SK-N-SH treated with all-trans-retinoic acid at 6 μM for 48 hours (cell line): ENCODE data around the gene ZACN.

ENCODE experiments used
- ATAC-seq: fragments of 200-7000 bp; cut with Tn5 transposase; 3 replicates; pipeline ENCODE4 v1.9.1; 2020; ENCODE audit warnings: mild to moderate bottlenecking, moderate library complexity
- ARNTL ChIP-seq: fragments of 450-650 bp; formaldehyde crosslinking; IDR thresholded peaks from 2 replicates; pipeline ENCODE4 v1.5.0; 2020; ENCODE audit warnings: low read depth, mild to moderate bottlenecking, moderate library complexity, borderline replicate concordance
- BACH2 ChIP-seq: fragments of 250-450 bp; sonication (Bioruptor Pico); IDR thresholded peaks from 2 replicates; pipeline ENCODE4 v1.9.0; 2021; ENCODE audit warnings: mild to moderate bottlenecking, borderline replicate concordance
- CSDC2 ChIP-seq: fragments of 250-450 bp; sonication (Bioruptor Pico); IDR thresholded peaks from 2 replicates; pipeline ENCODE4 v1.5.0; 2020; ENCODE audit warnings: mild to moderate bottlenecking, moderate library complexity
- CSRNP3 ChIP-seq: fragments of 250-450 bp; sonication (Bioruptor Pico); IDR thresholded peaks from 2 replicates; pipeline ENCODE4 v1.5.1; 2021; ENCODE audit warnings: mild to moderate bottlenecking, moderate library complexity
- ESRRG ChIP-seq: fragments of 250-450 bp; sonication (Bioruptor Pico); IDR thresholded peaks from 2 replicates; pipeline ENCODE4 v1.6.1; 2021; ENCODE audit warnings: mild to moderate bottlenecking
- GLIS3 ChIP-seq: fragments of 250-450 bp; sonication (Bioruptor Pico); IDR thresholded peaks from 2 replicates; pipeline ENCODE4 v1.5.0; 2020; ENCODE audit warnings: mild to moderate bottlenecking, moderate library complexity
- ISL1 ChIP-seq: fragments of 250-450 bp; sonication (Bioruptor Pico); IDR thresholded peaks from 2 replicates; pipeline ENCODE4 v2.1.2; 2022; ENCODE audit warnings: mild to moderate bottlenecking, moderate library complexity
- OSR1 ChIP-seq: fragments of 250-450 bp; sonication (Bioruptor Pico); IDR thresholded peaks from 2 replicates; pipeline ENCODE4 v1.8.0; 2022; ENCODE audit warnings: moderate library complexity, mild to moderate bottlenecking, inconsistent platforms
- PPARA ChIP-seq: fragments of 250-450 bp; sonication (Bioruptor Pico); IDR thresholded peaks from 2 replicates; pipeline ENCODE4 v1.5.0; 2020; ENCODE audit warnings: mild to moderate bottlenecking, borderline replicate concordance
- RARB ChIP-seq: fragments of 250-450 bp; sonication (Bioruptor Pico); IDR thresholded peaks from 2 replicates; pipeline ENCODE4 v1.8.0; 2021; ENCODE audit warnings: mild to moderate bottlenecking, moderate library complexity
- SNAI2 ChIP-seq: fragments of 250-450 bp; sonication (Bioruptor Pico); IDR thresholded peaks from 2 replicates; pipeline ENCODE4 v1.5.0; 2020; ENCODE audit warnings: mild to moderate bottlenecking, moderate library complexity
- TCF4 ChIP-seq: fragments of 250-450 bp; sonication (Bioruptor Pico); IDR thresholded peaks from 2 replicates; pipeline ENCODE4 v1.8.0; 2021; ENCODE audit warnings: mild to moderate bottlenecking, moderate library complexity, borderline replicate concordance
- TOX ChIP-seq: fragments of 250-450 bp; sonication (Bioruptor Pico); IDR thresholded peaks from 2 replicates; pipeline ENCODE4 v1.8.0; 2021; ENCODE audit warnings: mild to moderate bottlenecking, moderate library complexity, borderline replicate concordance
- ZC3H10 ChIP-seq: fragments of 250-450 bp; sonication (Bioruptor Pico); IDR thresholded peaks from 2 replicates; pipeline ENCODE4 v1.5.1; 2021; ENCODE audit warnings: mild to moderate bottlenecking, moderate library complexity
- ZFP3 ChIP-seq: fragments of 250-450 bp; sonication (Bioruptor Pico); IDR thresholded peaks from 2 replicates; pipeline ENCODE4 v1.5.0; 2020; ENCODE audit warnings: mild to moderate bottlenecking, moderate library complexity
- ZFP30 ChIP-seq: fragments of 450-650 bp; formaldehyde crosslinking; IDR thresholded peaks from 2 replicates; pipeline ENCODE4 v1.5.0; 2022; ENCODE audit warnings: mild to moderate bottlenecking, moderate library complexity
- ZNF565 ChIP-seq: fragments of 450-650 bp; formaldehyde crosslinking; conservative IDR thresholded peaks from 2 replicates; pipeline ENCODE4 v1.5.0; 2020; ENCODE audit warnings: low read depth, mild to moderate bottlenecking, moderate library complexity
- ZNF70 ChIP-seq: fragments of 450-650 bp; formaldehyde crosslinking; IDR thresholded peaks from 2 replicates; pipeline ENCODE4 v1.5.0; 2020; ENCODE audit warnings: mild to moderate bottlenecking, moderate library complexity
- ZNF8 ChIP-seq: fragments of 450-650 bp; formaldehyde crosslinking; IDR thresholded peaks from 2 replicates; pipeline ENCODE4 v1.5.0; 2020; ENCODE audit warnings: mild to moderate bottlenecking, moderate library complexity
- TF ChIP-seq, protein P1 (sequence below): fragments of 250-450 bp; sonication (Bioruptor Pico); IDR thresholded peaks from 2 replicates; pipeline ENCODE4 v1.5.1; 2020; ENCODE audit warnings: low read depth, mild to moderate bottlenecking, moderate library complexity
- TF ChIP-seq, protein P2 (sequence below): fragments of 250-450 bp; sonication (Bioruptor Pico); IDR thresholded peaks from 2 replicates; pipeline ENCODE4 v1.8.0; 2020; ENCODE audit warnings: mild to moderate bottlenecking, moderate library complexity, borderline replicate concordance
- TF ChIP-seq, protein P3 (sequence below): fragments of 250-450 bp; sonication (Bioruptor Pico); IDR thresholded peaks from 2 replicates; pipeline ENCODE4 v1.8.0; 2021; ENCODE audit warnings: low read depth, mild to moderate bottlenecking, moderate library complexity, borderline replicate concordance
- TF ChIP-seq, protein P4 (sequence below): fragments of 250-450 bp; sonication (Bioruptor Pico); IDR thresholded peaks from 2 replicates; pipeline ENCODE4 v1.5.0; 2020; ENCODE audit warnings: mild to moderate bottlenecking, moderate library complexity

Gene ZACN

GRCh38 chr17:76087531-76087930 lies 8.5 kb downstream of the ZACN start:
- ATAC-seq: no peak

GRCh38 chr17:76088041-76088867 lies 9.3 kb downstream of the ZACN start:
- ATAC-seq: peak; percentile 17; the same call in 2 of the 3 replicates
- TF ChIP-seq ESRRG (CRISPR knock-in tag) (no peak), SNAI2 (CRISPR knock-in tag) (no peak), CSRNP3 (CRISPR knock-in tag) (no peak)

More at GRCh38 chr17:76087531-76087930, 8.5 kb downstream of the ZACN start:
- TF ChIP-seq TCF4 (CRISPR knock-in tag) (no peak), ARNTL (no peak), GLIS3 (no peak), RARB (CRISPR knock-in tag) (no peak), CSDC2 (CRISPR knock-in tag) (no peak), OSR1 (CRISPR knock-in tag) (no peak), BACH2 (no peak), ZFP3 (no peak), ZNF565 (CRISPR knock-in tag) (no peak), ZC3H10 (CRISPR knock-in tag) (no peak), ZNF8 (CRISPR knock-in tag) (no peak), ESRRG (CRISPR knock-in tag) (no peak), ZNF70 (no peak), TOX (no peak), PPARA (CRISPR knock-in tag) (no peak)
- TF ChIP-seq, protein P1, sequence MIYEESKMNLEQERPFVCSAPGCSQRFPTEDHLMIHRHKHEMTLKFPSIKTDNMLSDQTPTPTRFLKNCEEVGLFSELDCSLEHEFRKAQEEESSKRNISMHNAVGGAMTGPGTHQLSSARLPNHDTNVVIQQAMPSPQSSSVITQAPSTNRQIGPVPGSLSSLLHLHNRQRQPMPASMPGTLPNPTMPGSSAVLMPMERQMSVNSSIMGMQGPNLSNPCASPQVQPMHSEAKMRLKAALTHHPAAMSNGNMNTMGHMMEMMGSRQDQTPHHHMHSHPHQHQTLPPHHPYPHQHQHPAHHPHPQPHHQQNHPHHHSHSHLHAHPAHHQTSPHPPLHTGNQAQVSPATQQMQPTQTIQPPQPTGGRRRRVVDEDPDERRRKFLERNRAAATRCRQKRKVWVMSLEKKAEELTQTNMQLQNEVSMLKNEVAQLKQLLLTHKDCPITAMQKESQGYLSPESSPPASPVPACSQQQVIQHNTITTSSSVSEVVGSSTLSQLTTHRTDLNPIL (CRISPR knock-in tag): no peak
- TF ChIP-seq, protein P2, sequence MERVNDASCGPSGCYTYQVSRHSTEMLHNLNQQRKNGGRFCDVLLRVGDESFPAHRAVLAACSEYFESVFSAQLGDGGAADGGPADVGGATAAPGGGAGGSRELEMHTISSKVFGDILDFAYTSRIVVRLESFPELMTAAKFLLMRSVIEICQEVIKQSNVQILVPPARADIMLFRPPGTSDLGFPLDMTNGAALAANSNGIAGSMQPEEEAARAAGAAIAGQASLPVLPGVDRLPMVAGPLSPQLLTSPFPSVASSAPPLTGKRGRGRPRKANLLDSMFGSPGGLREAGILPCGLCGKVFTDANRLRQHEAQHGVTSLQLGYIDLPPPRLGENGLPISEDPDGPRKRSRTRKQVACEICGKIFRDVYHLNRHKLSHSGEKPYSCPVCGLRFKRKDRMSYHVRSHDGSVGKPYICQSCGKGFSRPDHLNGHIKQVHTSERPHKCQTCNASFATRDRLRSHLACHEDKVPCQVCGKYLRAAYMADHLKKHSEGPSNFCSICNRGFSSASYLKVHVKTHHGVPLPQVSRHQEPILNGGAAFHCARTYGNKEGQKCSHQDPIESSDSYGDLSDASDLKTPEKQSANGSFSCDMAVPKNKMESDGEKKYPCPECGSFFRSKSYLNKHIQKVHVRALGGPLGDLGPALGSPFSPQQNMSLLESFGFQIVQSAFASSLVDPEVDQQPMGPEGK: no peak
- TF ChIP-seq, protein P3, sequence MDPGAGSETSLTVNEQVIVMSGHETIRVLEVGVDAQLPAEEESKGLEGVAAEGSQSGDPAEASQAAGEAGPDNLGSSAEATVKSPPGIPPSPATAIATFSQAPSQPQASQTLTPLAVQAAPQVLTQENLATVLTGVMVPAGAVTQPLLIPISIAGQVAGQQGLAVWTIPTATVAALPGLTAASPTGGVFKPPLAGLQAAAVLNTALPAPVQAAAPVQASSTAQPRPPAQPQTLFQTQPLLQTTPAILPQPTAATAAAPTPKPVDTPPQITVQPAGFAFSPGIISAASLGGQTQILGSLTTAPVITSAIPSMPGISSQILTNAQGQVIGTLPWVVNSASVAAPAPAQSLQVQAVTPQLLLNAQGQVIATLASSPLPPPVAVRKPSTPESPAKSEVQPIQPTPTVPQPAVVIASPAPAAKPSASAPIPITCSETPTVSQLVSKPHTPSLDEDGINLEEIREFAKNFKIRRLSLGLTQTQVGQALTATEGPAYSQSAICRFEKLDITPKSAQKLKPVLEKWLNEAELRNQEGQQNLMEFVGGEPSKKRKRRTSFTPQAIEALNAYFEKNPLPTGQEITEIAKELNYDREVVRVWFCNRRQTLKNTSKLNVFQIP (CRISPR knock-in tag): no peak
- TF ChIP-seq, protein P4, sequence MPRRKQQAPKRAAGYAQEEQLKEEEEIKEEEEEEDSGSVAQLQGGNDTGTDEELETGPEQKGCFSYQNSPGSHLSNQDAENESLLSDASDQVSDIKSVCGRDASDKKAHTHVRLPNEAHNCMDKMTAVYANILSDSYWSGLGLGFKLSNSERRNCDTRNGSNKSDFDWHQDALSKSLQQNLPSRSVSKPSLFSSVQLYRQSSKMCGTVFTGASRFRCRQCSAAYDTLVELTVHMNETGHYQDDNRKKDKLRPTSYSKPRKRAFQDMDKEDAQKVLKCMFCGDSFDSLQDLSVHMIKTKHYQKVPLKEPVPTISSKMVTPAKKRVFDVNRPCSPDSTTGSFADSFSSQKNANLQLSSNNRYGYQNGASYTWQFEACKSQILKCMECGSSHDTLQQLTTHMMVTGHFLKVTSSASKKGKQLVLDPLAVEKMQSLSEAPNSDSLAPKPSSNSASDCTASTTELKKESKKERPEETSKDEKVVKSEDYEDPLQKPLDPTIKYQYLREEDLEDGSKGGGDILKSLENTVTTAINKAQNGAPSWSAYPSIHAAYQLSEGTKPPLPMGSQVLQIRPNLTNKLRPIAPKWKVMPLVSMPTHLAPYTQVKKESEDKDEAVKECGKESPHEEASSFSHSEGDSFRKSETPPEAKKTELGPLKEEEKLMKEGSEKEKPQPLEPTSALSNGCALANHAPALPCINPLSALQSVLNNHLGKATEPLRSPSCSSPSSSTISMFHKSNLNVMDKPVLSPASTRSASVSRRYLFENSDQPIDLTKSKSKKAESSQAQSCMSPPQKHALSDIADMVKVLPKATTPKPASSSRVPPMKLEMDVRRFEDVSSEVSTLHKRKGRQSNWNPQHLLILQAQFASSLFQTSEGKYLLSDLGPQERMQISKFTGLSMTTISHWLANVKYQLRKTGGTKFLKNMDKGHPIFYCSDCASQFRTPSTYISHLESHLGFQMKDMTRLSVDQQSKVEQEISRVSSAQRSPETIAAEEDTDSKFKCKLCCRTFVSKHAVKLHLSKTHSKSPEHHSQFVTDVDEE (CRISPR knock-in tag): no peak
- TF ChIP-seq, all 23 proteins: peak for 0

DNA sequence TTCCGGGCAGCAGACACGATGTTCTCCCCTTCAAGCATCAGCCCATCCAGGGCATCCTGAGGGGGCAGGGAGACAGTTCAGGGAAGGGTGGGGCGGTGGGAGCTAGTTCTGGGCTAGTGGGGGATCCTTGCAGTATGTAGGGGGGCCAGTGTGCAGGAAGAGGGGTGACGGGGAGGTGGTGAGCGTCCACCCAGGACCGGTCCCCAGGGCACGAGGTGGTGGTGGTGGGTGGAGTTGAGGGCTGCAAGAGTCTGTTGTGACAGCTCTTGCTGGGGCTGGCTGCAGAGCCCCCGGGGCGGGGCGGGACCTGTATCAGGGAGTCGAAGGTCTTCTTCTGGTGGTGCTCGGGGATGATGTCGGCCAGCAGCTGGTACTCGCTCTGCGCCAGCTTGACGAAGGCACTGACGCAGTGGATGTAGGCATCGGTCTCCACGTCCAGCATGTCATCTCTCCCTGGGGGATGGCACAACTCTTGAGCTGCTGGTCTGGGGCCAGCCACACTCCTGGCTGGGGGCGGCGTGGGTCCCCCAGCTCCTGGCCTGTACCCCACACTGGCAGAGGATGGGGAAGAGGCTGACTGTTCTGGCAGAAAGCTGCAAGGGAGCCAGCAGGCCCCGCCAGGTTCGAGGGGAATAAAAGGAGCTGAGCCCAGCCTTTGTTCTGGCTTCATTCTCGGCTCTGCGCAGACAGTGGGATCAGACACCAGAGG lies 10.0 kb downstream of the ZACN start:
- TF ChIP-seq ZC3H10 (CRISPR knock-in tag) (no peak), CSRNP3 (CRISPR knock-in tag) (no peak), CSDC2 (CRISPR knock-in tag) (no peak), TOX (no peak), TCF4 (CRISPR knock-in tag) (no peak), ZNF565 (CRISPR knock-in tag) (no peak), RARB (CRISPR knock-in tag) (no peak), ISL1 (CRISPR knock-in tag) (no peak), SNAI2 (CRISPR knock-in tag) (no peak), ZFP30 (CRISPR knock-in tag) (no peak), ZFP3 (no peak), OSR1 (CRISPR knock-in tag) (no peak), BACH2 (no peak)
- TF ChIP-seq, protein P3 (CRISPR knock-in tag): no peak
- no peak for ATAC-seq
